Measurements from ENCODE around the gene CTTNBP2NL. TPM values are rescaled to one million over a fixed set of nuclear protein-coding genes. Genes with fewer than 3 reads are reported as not detected.

CTTNBP2NL gene
- total RNA-seq, 1 donor from 2014 or later: 24.8 TPM

DNA sequence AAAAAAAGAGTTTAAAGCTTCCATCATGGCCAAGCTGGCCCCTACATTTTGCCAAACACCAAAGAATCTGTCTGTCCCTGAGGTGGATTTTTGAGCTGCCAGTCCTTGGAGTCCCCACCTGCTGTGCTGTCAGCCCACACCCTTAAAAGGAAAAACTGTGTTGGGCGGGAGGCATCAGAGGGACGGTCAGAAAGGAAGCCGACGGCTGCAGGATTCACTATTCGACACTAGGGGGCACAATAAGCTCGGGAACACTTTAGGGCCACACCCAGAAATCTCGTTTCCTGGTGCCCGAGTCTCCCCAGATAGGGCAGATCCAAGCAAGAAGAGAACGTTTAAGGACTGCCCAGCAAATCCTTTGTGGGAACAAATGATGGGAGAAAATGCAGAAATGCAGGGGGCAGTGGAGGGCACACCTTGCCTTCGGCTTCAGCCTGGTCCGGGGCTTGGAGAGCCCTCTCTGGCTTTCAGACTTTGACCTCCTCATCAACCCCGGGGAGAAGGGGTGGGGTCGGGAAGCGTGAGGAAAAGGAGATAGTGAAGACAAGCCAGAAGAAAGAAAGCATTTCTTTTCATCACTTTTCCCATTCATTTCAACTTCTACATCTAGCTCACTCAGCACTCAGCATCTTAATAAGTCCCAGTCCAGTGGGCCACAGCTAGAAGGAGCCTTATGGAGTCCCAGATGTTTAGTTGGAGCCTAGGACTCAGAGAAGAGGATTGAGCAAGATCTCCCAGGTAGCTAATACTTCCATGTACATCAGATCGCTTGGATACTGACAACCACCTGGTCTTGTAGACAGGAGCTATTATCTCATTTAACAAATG, 5.0 kb upstream of the CTTNBP2NL start:
- Histone ChIP-seq H3K36me3 (no peaks in the 10 kb centered on the region), H3K27me3 (no peaks in the 10 kb centered on the region), H3K4me3 (peak overlapping the region; percentile 41 to 47), H3K4me1 (peaks cover 44% of the 10 kb centered on the region), H3K27ac (peak overlapping the region; percentile 96), H3K9me3 (no peaks in the 10 kb centered on the region)
- TF ChIP-seq, protein P1, sequence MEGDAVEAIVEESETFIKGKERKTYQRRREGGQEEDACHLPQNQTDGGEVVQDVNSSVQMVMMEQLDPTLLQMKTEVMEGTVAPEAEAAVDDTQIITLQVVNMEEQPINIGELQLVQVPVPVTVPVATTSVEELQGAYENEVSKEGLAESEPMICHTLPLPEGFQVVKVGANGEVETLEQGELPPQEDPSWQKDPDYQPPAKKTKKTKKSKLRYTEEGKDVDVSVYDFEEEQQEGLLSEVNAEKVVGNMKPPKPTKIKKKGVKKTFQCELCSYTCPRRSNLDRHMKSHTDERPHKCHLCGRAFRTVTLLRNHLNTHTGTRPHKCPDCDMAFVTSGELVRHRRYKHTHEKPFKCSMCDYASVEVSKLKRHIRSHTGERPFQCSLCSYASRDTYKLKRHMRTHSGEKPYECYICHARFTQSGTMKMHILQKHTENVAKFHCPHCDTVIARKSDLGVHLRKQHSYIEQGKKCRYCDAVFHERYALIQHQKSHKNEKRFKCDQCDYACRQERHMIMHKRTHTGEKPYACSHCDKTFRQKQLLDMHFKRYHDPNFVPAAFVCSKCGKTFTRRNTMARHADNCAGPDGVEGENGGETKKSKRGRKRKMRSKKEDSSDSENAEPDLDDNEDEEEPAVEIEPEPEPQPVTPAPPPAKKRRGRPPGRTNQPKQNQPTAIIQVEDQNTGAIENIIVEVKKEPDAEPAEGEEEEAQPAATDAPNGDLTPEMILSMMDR (IDR thresholded peaks at IDR 0.05): peak; percentile 92 to 96 (median 93)
- no peak for TF ChIP-seq POLR2A (IDR thresholded peaks at IDR 0.05)
- peak; percentile 60 to 84 for TF ChIP-seq POLR2AphosphoS5 (IDR thresholded peaks at IDR 0.05; ENCODE audit: insufficient read depth in 1 of 2, low read depth in 1 of 2)
- no peak for DNase-seq (ENCODE audit: extremely low spot score in 2 of 2)
- intact Hi-C loops (cut with DNase I): loop anchor here (5.0 kb wide), 1 partner anchor 316 kb away; the partner anchor contains the start of gene RHOC

DNA sequence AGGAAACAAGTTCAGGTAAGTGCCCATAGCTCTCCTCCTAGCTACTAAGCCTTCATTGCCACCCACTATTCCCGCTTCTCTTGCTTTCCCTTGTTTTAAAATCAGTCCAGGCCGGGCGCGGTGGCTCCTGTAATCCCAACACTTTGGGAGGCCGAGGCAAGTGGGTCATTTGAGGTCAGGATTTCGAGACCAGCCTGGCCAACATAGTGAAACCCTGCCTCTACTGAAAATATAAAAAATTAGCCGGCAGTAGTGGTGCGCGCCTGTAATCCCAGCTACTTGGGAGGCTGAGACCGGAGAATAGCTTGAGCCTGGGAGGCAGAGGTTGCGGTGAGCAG, 4.4 kb upstream of the CTTNBP2NL start:
- H3K9me3 ChIP-seq: no peaks in the 10 kb centered on the region
- H3K27me3 ChIP-seq: no peaks in the 10 kb centered on the region
- peaks cover 44% of the 10 kb centered on the region for H3K4me1 ChIP-seq
- TF ChIP-seq, protein P1 (IDR thresholded peaks at IDR 0.05): no peak
- TF ChIP-seq POLR2AphosphoS5 (IDR thresholded peaks at IDR 0.05; ENCODE audit: insufficient read depth in 1 of 2, low read depth in 1 of 2): no peak
- TF ChIP-seq POLR2A (IDR thresholded peaks at IDR 0.05): no peak
- peak overlapping the region; percentile 41 to 47 for H3K4me3 ChIP-seq
- no peak for DNase-seq (ENCODE audit: extremely low spot score in 2 of 2)
- intact Hi-C loops (cut with DNase I): loop anchor here (5.0 kb wide), 1 partner anchor 316 kb away; the partner anchor contains the start of gene RHOC
- H3K27ac ChIP-seq: peak overlapping the region; percentile 96
- H3K36me3 ChIP-seq: no peaks in the 10 kb centered on the region

DNA sequence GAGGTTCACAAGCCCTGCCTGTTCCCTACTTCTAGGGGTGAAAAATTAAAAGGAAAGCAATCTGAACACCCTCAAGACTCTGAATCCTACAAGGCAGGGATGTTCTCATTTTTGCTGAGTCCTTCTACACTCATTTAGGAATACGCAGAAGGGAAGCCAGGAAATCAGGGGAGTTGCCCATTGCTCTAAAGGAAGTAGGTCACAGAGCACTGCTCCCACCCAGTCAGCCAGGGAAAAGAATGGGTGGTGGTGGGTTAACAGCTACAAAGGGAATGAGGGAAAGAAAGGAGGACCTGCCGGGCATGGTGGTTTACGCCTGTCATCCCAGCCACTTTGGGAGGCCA, 2.4 kb upstream of the CTTNBP2NL start:
- Histone ChIP-seq H3K36me3 (no peaks in the 10 kb centered on the region), H3K4me3 (peak overlapping the region in 1 of 2 donors; percentile 29), H3K27me3 (no peaks in the 10 kb centered on the region), H3K9me3 (no peaks in the 10 kb centered on the region), H3K27ac (peak overlapping the region; percentile 96), H3K4me1 (peaks cover 65% of the 10 kb centered on the region)
- intact Hi-C loops (cut with DNase I): loop anchor here (5.0 kb wide), 1 partner anchor 314 kb away; the partner anchor contains the start of gene RHOC
- no peak for DNase-seq (ENCODE audit: extremely low spot score in 2 of 2)
- TF ChIP-seq, protein P1 (IDR thresholded peaks at IDR 0.05): no peak
- peak in 1 of 2 donors; percentile 13 for TF ChIP-seq POLR2A (IDR thresholded peaks at IDR 0.05)

DNA sequence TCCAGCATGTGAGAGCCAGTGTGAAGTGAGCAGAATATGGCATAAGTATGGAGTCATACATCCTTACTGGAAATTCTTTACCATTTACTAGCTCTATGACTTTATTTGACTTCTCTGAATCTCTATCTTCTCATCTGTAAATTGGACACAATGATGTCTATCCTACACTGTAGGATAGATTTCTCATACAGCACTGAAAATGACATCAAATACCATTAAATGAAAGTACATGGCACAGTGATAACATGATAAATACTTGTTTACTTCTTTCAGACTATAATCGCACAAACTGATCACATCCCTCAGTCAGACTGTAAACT, 1.3 kb upstream of the CTTNBP2NL start:
- DNase-seq (ENCODE audit: extremely low spot score in 2 of 2): no peak
- TF ChIP-seq, protein P1 (IDR thresholded peaks at IDR 0.05): no peak
- no peak for TF ChIP-seq POLR2A (IDR thresholded peaks at IDR 0.05)
- no peak for TF ChIP-seq POLR2AphosphoS5 (IDR thresholded peaks at IDR 0.05; ENCODE audit: insufficient read depth in 1 of 2, low read depth in 1 of 2)
- H3K9me3 ChIP-seq: no peaks in the 10 kb centered on the region
- H3K27me3 ChIP-seq: no peaks in the 10 kb centered on the region
- intact Hi-C loops (cut with DNase I): loop anchor here (5.0 kb wide), 3 partner anchors 68 to 323 kb away; partner anchors contain the start of genes PPM1J and RHOC
- peak overlapping the region; percentile 2 to 29 for H3K4me3 ChIP-seq
- peak overlapping the region; percentile 96 for H3K27ac ChIP-seq
- H3K4me1 ChIP-seq: peaks cover 76% of the 10 kb centered on the region
- no peaks in the 10 kb centered on the region for H3K36me3 ChIP-seq

DNA sequence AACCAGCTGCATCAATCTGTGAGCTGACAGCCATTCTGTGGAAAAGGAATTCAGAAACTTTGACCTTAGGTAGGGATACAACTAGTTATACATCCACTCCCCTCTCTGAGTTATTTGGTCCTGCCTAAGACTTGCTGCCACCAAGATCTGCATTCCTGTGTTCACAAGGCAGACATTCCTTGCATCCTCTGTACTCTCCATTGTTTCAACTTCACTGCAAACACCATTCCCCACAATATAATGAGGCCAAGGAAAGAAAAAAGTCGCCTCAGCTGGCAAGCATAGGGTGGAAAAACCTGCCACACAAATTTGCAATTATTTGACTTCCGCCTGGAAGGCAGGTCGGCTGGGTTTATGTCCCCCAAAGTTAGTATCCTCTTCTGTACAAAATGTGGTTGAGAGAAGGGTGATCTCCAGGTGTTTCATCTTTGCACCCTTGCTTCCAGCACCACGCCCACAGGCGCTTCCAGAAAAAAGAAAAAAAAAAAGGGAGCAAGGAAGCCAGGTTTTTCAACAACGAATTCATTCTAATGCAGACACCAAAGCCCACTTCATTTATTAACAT, 676 bp upstream of the CTTNBP2NL start:
- Histone ChIP-seq H3K27ac (peak overlapping the region; percentile 96), H3K9me3 (no peaks in the 10 kb centered on the region), H3K4me1 (peaks cover 82% of the 10 kb centered on the region), H3K27me3 (no peaks in the 10 kb centered on the region), H3K4me3 (peak overlapping the region; percentile 87 to 95), H3K36me3 (no peaks in the 10 kb centered on the region)
- intact Hi-C loops (cut with DNase I): loop anchor here (5.0 kb wide), 2 partner anchors 67 to 322 kb away; partner anchors contain the start of gene PPM1J
- TF ChIP-seq POLR2AphosphoS5 (IDR thresholded peaks at IDR 0.05; ENCODE audit: insufficient read depth in 1 of 2, low read depth in 1 of 2) (no peak), POLR2A (IDR thresholded peaks at IDR 0.05) (no peak)
- TF ChIP-seq, protein P1 (IDR thresholded peaks at IDR 0.05): no peak
- DNase-seq (ENCODE audit: extremely low spot score in 2 of 2): no peak

All from vagina (tissue), 2 donors.